H1 (cell line): ENCODE measurements around the gene OTX2. TPM values are rescaled to one million over a fixed set of nuclear protein-coding genes. Genes with fewer than 3 reads are reported as not detected.

Experiments used
- CTCF ChIA-PET: fragments of 300-600 bp; sonication (Branson Sonifier 250); formaldehyde crosslinking; loops from one replicate; lab custom pipeline; 2021; ENCODE audit not compliant: partially characterized antibody; lab: Charles Lee
- POLR2A ChIA-PET: fragments of 300-600 bp; sonication (Branson Sonifier 250); formaldehyde crosslinking; loops from one replicate; lab custom pipeline; 2021; ENCODE audit warnings: inconsistent platforms; ENCODE audit not compliant: partially characterized antibody; lab: Charles Lee
- DNase-seq, 2 experiments: peaks; one replicate each; pipeline versions ENCODE4 v3.0.0 to v3.0.0-alpha.2; 2010 to 2022; ENCODE audit warnings: low spot score in 2 of 2, low read depth in 1 of 2, mixed read lengths in 1 of 2
- FAIRE-seq: peaks from 2 replicates; lab custom pipeline; 2011; peaks lifted over from hg19 to GRCh38; lab: Jason Lieb, UNC
- H2AFZ ChIP-seq: 2 replicates; pipeline ENCODE4 v1.8.1; 2012; ENCODE audit warnings: low read length, inconsistent platforms
- H2AK5ac ChIP-seq: 2 replicates; pipeline ENCODE4 v1.6.1; 2013; ENCODE audit warnings: low read depth, low read length
- H2BK120ac ChIP-seq: replicated peaks from 2 replicates; pipeline ENCODE3; 2013; ENCODE audit warnings: low read depth, low read length, inconsistent platforms
- H2BK12ac ChIP-seq: 2 replicates; pipeline ENCODE4 v1.6.1; 2013; ENCODE audit warnings: low read depth, low read length
- H2BK15ac ChIP-seq: 2 replicates; pipeline ENCODE4 v1.6.1; 2013; ENCODE audit warnings: low read length
- H2BK20ac ChIP-seq: 2 replicates; pipeline ENCODE4 v1.6.1; 2013; ENCODE audit warnings: low read length
- H2BK5ac ChIP-seq: 2 replicates; pipeline ENCODE4 v1.6.1; 2013; ENCODE audit warnings: low read depth, low read length
- H3K14ac ChIP-seq: 2 replicates; pipeline ENCODE4 v1.6.1; 2013; ENCODE audit warnings: inconsistent platforms; ENCODE audit not compliant: insufficient read length
- H3K18ac ChIP-seq: 2 replicates; pipeline ENCODE4 v1.6.1; 2013; ENCODE audit warnings: low read length; ENCODE audit errors: extremely low read depth
- H3K23ac ChIP-seq: 2 replicates; pipeline ENCODE4 v1.6.1; 2013; ENCODE audit warnings: inconsistent platforms; ENCODE audit not compliant: insufficient read length
- H3K23me2 ChIP-seq: 2 replicates; pipeline ENCODE4 v1.6.1; 2013; ENCODE audit warnings: low read depth, low read length
- H3K27ac ChIP-seq: 2 replicates; pipeline ENCODE4 v1.6.1; 2011; ENCODE audit warnings: low read depth, low read length, inconsistent platforms
- H3K27me3 ChIP-seq, 4 experiments: replicated peaks in 1 of 4; 1 replicate in 1 of 4; 2 replicates in 3 of 4; pipeline versions ENCODE4 v1.6.1 to v1.8.1; 2011 to 2013; ENCODE audit warnings: low read length in 3 of 4, mild to moderate bottlenecking in 3 of 4, inconsistent platforms in 2 of 4, mixed read lengths in 2 of 4, moderate library complexity in 1 of 4; ENCODE audit not compliant: control insufficient read depth in 3 of 4, insufficient read depth in 3 of 4; ENCODE audit errors: extremely low read depth in 1 of 4
- H3K36me3 ChIP-seq, 4 experiments: 2 replicates each; pipeline versions ENCODE4 v1.6.1 to v1.8.1; 2011 to 2013; ENCODE audit warnings: mild to moderate bottlenecking in 4 of 4, low read length in 3 of 4, moderate library complexity in 2 of 4, control low read depth in 1 of 4, inconsistent platforms in 1 of 4; ENCODE audit not compliant: insufficient read depth in 4 of 4, control insufficient read depth in 2 of 4
- H3K4ac ChIP-seq: replicated peaks from 2 replicates; pipeline ENCODE3; 2013; ENCODE audit warnings: low read length, low read depth, mixed read lengths, inconsistent platforms; ENCODE audit not compliant: insufficient read length
- H3K4me1 ChIP-seq, 4 experiments: replicated peaks in 1 of 4; 1 replicate in 1 of 4; 2 replicates in 3 of 4; pipeline versions ENCODE4 v1.6.1 to v1.8.1; 2011 to 2013; ENCODE audit warnings: low read length in 3 of 4, inconsistent platforms in 2 of 4, mixed read lengths in 1 of 4; ENCODE audit not compliant: insufficient read depth in 4 of 4, control insufficient read depth in 3 of 4
- H3K4me2 ChIP-seq, 2 experiments: 2 replicates each; pipeline versions ENCODE4 v1.6.1 to v1.8.1; 2011 to 2013; ENCODE audit warnings: low read depth in 2 of 2, low read length in 2 of 2, control low read depth in 1 of 2, inconsistent platforms in 1 of 2, mild to moderate bottlenecking in 1 of 2; ENCODE audit not compliant: insufficient read depth in 1 of 2
- H3K4me3 ChIP-seq, 4 experiments: fragments of 200-600, 300-600 bp in 1 of 4; sonication (generic), shearing (Covaris generic), sonication (Bioruptor Twin) in 1 of 4; 2 replicates each; pipeline versions ENCODE4 v1.5.1 to v1.8.1; 2011 to 2016; ENCODE audit warnings: low read length in 4 of 4, low read depth in 3 of 4, control low read depth in 2 of 4, inconsistent platforms in 2 of 4, mild to moderate bottlenecking in 2 of 4, mixed read lengths in 1 of 4, moderate library complexity in 1 of 4; ENCODE audit not compliant: insufficient read depth in 2 of 4; ENCODE audit errors: extremely low read depth in 1 of 4
- H3K56ac ChIP-seq: replicated peaks from 2 replicates; pipeline ENCODE3; 2013; ENCODE audit warnings: low read depth, mild to moderate bottlenecking, mixed read lengths, low read length, inconsistent platforms; ENCODE audit not compliant: insufficient read length
- H3K79me1 ChIP-seq: 2 replicates; pipeline ENCODE4 v1.6.1; 2013; ENCODE audit warnings: low read depth, low read length, control low read depth
- H3K79me2 ChIP-seq, 2 experiments: 2 replicates each; pipeline versions ENCODE4 v1.6.1 to v1.8.1; 2012 to 2013; ENCODE audit warnings: low read length in 2 of 2, mild to moderate bottlenecking in 2 of 2, inconsistent platforms in 1 of 2; ENCODE audit not compliant: insufficient read depth in 2 of 2, control insufficient read depth in 1 of 2
- H3K9ac ChIP-seq, 4 experiments: replicated peaks in 1 of 4; 1 replicate in 1 of 4; 2 replicates in 3 of 4; pipeline versions ENCODE4 v1.6.1 to v1.8.1; 2011 to 2013; ENCODE audit warnings: low read depth in 3 of 4, low read length in 3 of 4, control low read depth in 2 of 4, mild to moderate bottlenecking in 2 of 4, moderate library complexity in 2 of 4, inconsistent platforms in 1 of 4; ENCODE audit errors: extremely low read depth in 1 of 4
- H3K9me3 ChIP-seq, 2 experiments: 2 replicates each; pipeline versions ENCODE4 v1.6.1 to v1.8.1; 2012 to 2013; ENCODE audit warnings: mild to moderate bottlenecking in 2 of 2, moderate library complexity in 2 of 2, control low read depth in 1 of 2, inconsistent platforms in 1 of 2, low read depth in 1 of 2, low read length in 1 of 2, mixed read lengths in 1 of 2; ENCODE audit not compliant: insufficient read depth in 2 of 2
- H4K20me1 ChIP-seq, 2 experiments: replicated peaks in 1 of 2; 2 replicates each; pipeline versions ENCODE3 to v1.8.1; 2011 to 2013; ENCODE audit warnings: inconsistent platforms in 2 of 2, low read length in 2 of 2, mild to moderate bottlenecking in 1 of 2; ENCODE audit not compliant: insufficient read depth in 2 of 2, control insufficient read depth in 1 of 2
- H4K5ac ChIP-seq: 2 replicates; pipeline ENCODE4 v1.6.1; 2013; ENCODE audit warnings: low read length, low read depth, mixed read lengths, inconsistent platforms; ENCODE audit not compliant: insufficient read length
- H4K8ac ChIP-seq: 2 replicates; pipeline ENCODE4 v1.8.0; 2013; ENCODE audit warnings: mild to moderate bottlenecking, moderate library complexity, low read length, inconsistent platforms; ENCODE audit not compliant: insufficient read depth; ENCODE audit errors: extremely low read depth
- H4K91ac ChIP-seq: replicated peaks from 2 replicates; pipeline ENCODE3; 2013; ENCODE audit warnings: low read length, mixed read lengths, inconsistent platforms; ENCODE audit not compliant: insufficient read length
- CBX8 ChIP-seq: fragments of 300-800, 300-1000 bp; sonication (generic); IDR thresholded peaks from 2 replicates; pipeline ENCODE4 v1.7.1; 2016; ENCODE audit warnings: low read depth, low read length, borderline replicate concordance
- KDM1A ChIP-seq: fragments of 200-600, 300-600 bp; sonication (generic); IDR thresholded peaks from 2 replicates; pipeline ENCODE4 v1.7.1; 2016; ENCODE audit warnings: mild to moderate bottlenecking, low read length, borderline replicate concordance
- RNF2 ChIP-seq: fragments of 200-900, 300-1000 bp; sonication (generic); IDR thresholded peaks from 2 replicates; pipeline ENCODE4 v1.7.1; 2016; ENCODE audit warnings: borderline replicate concordance, low read depth, mild to moderate bottlenecking, antibody characterized with exemption, low read length; ENCODE audit not compliant: poor library complexity, severe bottlenecking; ENCODE audit errors: missing control alignments
- WGBS, 2 experiments: shearing (Covaris generic) in 1 of 2; methylation state at CpG; one replicate each; pipeline versions ENCODE4 v1.1.6 to v1.1.7; 2013 to 2015; ENCODE audit warnings: low lambda C conversion rate in 2 of 2, mixed read lengths in 2 of 2, inconsistent platforms in 1 of 2, low coverage in 1 of 2, missing lambda C conversion rate in 1 of 2; ENCODE audit not compliant: insufficient replicate concordance in 2 of 2, insufficient coverage in 1 of 2, insufficient read length in 1 of 2; ENCODE audit errors: extremely low coverage in 1 of 2, missing lambda C conversion rate in 1 of 2; 5-methylcytosine and 5-hydroxymethylcytosine counted together
- polyA plus RNA-seq, 7 experiments: library from polyadenylated mRNA; depleted of rRNA in 3 of 7; stranded (reverse) in 5 of 7; unstranded in 2 of 7; fragments of >200 nt in 5 of 7; fragments of 200-250 nt in 2 of 7; gene quantifications; 1 replicate in 5 of 7; 2 replicates in 1 of 7; 4 replicates in 1 of 7; pipeline versions ENCODE4 v1.2.1 to v1.2.3, GENCODE V29; 2011 to 2013; ENCODE audit warnings: missing spikeins in 2 of 7, mixed read lengths in 2 of 7
- total RNA-seq: library from RNA; stranded (reverse); fragmentation: NEBNext Ultra II Directional; extraction: Animal tissue kit (Norgen Biotek cat#: 25700); gene quantifications from 2 replicates; pipeline ENCODE4 v1.2.1, GENCODE V29; 2021

OTX2 gene
- total and polyA plus RNA-seq, 2 of the 8 experiments (the other 6 are each of a cell fraction or from before 2014, with no cell fraction given) = 33.9 to 155 TPM

DNA sequence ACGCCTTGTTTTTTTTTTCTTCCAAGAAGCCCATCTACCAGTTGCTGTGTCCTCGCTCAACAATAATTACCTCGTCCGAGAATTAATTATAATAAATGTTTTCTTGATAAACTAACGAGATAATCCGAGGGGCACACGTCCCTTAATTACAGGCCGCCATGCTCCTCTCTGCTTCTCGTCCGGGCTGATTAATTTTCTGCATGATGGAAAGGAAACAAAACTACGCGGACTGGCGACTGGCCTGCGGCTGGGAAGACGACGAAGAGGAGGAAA, 2.2 kb downstream of the OTX2 start:
- peaks cover 8 to 25% (median 12%) of the 10 kb centered on the region in 4 experiments; a peak in 7 of 8 replicates for H3K36me3 ChIP-seq

More for the DNA sequence above, 2.2 kb downstream of the OTX2 start:
- peaks cover 4% of the 10 kb centered on the region; the same call in 1 of the 2 replicates for H3K79me1 ChIP-seq
- ChIA-PET POLR2A (interaction anchor here (0.6 to 8.7 kb wide), 8 partner anchors 9 to 173 kb away, joined by 3 to 71 read pairs (median 6); no protein-coding TSS in a partner anchor), CTCF (no interaction called here)
- peaks cover 17 to 68% (median 51%) of the 10 kb centered on the region in 4 experiments; a peak in 6 of 7 replicates for H3K27me3 ChIP-seq
- WGBS, 2 experiments = 2% methylated on average over 16 of the region's 16 CpGs; no CpG with 5 or more reads in 1 of the 2 experiments
- DNase-seq = no peak
- peak overlapping the region; percentile 3; the same call in 1 of the 2 replicates for H4K8ac ChIP-seq
- no peak for FAIRE-seq
- H3K23me2 ChIP-seq = peaks cover 33% of the 10 kb centered on the region
- peak overlapping the region; percentile 18 for H4K5ac ChIP-seq
- no peak overlapping the region for H2BK15ac ChIP-seq
- no peak overlapping the region for H2AK5ac ChIP-seq
- peak overlapping the region; percentile 65 to 90 (median 81) for H3K4me3 ChIP-seq
- peak overlapping the region; percentile 29 for H2BK120ac ChIP-seq
- H3K18ac ChIP-seq = peak overlapping the region; percentile 17; the same call in 1 of the 2 replicates
- H4K20me1 ChIP-seq = peaks cover 2 to 13% of the 10 kb centered on the region in 2 experiments
- H3K9me3 ChIP-seq = no peaks in the 10 kb centered on the region
- H2BK20ac ChIP-seq = peak overlapping the region; percentile 80; the same call in 1 of the 2 replicates
- TF ChIP-seq CBX8 (no peak), KDM1A (no peak), RNF2 (peak; percentile 60)
- no peak overlapping the region for H3K27ac ChIP-seq
- no peak overlapping the region for H3K14ac ChIP-seq
- H3K4me2 ChIP-seq = peak overlapping the region; percentile 75 to 87
- H3K4me1 ChIP-seq = peaks cover 10 to 27% (median 19%) of the 10 kb centered on the region in 4 experiments
- H3K23ac ChIP-seq = no peak overlapping the region
- H2BK12ac ChIP-seq = peak overlapping the region; percentile 82; the same call in 1 of the 2 replicates
- no peak overlapping the region for H2BK5ac ChIP-seq
- H3K9ac ChIP-seq = peak overlapping the region; percentile 6 to 52 (median 48); a peak in 6 of 7 replicates
- H3K79me2 ChIP-seq = peaks cover 15 to 43% of the 10 kb centered on the region in 2 experiments
- H3K56ac ChIP-seq = no peak overlapping the region
- no peak overlapping the region for H2AFZ ChIP-seq
- H4K91ac ChIP-seq = peak overlapping the region; percentile 52
- peak overlapping the region; percentile 79 for H3K4ac ChIP-seq
